ENCODE measurements around the gene DDX56.

The DDX56 gene

DNA sequence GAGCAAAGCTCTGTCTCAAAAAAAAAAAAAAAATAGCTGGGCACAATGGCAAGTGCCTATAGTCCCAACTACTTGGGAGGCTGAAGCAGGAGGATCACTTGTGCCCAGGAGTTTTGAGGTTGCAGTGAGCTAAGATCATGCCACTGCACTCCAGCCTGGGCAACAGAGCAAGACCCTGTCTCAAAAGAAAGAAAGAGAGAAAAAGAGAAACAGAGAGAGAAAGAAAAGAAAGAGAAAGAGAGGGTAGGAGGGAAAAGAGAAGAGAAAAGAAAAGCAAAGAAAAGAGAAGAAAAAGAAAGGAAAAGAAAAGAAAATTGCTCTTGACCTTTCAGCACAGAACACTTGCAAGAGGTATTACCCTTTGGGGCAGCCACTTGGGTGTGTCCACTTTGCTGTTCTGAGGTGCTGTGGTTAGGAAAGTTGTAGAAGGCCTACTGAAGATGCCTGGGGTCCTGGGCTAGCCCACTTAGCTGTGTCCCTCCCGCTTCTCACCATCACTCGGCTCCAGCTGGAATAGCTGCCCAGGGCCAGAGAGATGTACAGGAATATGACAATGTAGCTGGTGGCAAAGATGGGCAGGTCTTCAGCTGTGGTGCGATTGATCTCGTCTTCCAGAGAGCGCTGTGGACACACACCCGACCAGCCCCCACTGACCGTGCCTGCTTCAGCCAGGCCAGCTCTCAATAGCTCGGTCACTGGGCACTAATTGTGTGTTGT lies 38.2 kb downstream of the DDX56 start:
- peak; percentile 21 for DNase-seq (ENCODE audit: low spot score)

DNA sequence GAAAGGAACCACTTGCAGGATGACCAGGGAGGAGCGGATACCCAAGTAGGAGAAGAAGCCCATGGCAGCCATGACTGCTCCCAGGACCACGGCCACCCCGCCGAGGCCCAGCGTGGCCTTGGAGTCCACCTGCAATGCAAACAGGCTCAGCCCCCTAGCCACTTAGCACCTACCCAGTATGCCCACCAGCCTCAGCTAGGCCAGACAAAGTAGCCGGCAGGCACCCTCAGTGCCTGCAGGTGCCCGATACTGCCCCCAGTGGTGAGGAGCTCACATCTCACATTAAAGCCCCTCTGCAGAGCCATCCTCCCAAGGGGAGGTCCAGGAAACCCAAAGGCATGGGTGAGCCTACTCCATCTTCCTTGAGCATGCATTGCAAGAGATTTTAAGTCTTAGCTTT lies 39.2 kb downstream of the DDX56 start:
- DNase-seq (ENCODE audit: low spot score), result peak; percentile 86

DNA sequence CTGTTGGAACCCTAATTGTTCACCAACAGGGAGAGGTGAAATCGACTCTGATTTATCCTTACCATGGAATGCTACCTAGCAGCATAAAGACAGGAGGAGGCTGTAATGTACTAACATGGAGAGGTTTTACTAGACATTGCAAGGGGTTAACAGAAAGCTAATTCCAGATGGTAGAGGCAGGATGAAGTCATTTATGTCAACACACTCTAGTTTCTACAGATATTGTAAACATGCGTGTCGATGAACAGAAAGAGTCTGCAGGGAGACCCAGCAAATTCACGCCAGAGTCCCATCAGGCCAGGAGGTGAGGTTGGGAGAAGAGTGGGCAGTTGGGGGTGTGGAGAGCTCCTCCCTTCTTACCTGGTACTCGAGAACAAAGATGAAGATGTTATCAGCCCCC lies 39.6 kb downstream of the DDX56 start:
- DNase-seq (ENCODE audit: low spot score), result no peak

DNA sequence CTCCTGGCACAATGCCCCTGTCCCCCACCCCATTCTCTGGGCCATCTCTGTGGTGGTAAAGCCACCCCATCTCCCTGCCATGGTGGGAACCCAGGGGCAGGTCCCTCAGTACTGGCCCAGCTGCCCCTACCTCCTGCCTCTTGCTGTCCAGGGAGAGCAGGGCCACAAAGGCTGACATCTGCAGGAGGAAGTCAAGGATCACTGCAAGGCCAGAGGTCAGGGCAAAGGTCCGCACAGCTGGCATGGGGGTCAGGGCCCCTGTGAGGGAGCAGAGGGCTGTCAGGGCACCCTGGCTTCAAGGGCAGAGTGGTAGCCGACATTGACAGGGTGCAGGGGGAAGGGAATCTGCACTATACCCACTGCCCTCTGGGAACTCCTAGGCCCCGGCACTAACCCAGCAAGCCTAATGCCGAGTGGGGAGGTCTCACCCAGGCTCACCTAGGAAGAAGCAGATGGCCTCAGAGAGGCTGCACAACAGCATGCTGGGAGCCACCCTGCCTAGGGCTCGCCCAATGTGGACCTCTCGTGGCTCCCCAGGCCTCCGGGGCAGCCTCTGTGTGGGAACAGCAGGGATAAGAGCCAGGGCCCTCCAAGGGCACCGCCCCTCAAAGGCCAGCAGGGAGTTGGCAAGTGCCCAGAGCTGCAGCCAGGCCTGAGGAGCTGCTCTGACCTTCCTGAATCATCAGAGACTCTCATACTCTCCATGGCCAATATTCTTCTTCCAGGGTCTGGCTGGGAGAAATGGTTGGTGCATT lies 40.2 kb downstream of the DDX56 start:
- peak; percentile 30 for DNase-seq (ENCODE audit: low spot score)

DNA sequence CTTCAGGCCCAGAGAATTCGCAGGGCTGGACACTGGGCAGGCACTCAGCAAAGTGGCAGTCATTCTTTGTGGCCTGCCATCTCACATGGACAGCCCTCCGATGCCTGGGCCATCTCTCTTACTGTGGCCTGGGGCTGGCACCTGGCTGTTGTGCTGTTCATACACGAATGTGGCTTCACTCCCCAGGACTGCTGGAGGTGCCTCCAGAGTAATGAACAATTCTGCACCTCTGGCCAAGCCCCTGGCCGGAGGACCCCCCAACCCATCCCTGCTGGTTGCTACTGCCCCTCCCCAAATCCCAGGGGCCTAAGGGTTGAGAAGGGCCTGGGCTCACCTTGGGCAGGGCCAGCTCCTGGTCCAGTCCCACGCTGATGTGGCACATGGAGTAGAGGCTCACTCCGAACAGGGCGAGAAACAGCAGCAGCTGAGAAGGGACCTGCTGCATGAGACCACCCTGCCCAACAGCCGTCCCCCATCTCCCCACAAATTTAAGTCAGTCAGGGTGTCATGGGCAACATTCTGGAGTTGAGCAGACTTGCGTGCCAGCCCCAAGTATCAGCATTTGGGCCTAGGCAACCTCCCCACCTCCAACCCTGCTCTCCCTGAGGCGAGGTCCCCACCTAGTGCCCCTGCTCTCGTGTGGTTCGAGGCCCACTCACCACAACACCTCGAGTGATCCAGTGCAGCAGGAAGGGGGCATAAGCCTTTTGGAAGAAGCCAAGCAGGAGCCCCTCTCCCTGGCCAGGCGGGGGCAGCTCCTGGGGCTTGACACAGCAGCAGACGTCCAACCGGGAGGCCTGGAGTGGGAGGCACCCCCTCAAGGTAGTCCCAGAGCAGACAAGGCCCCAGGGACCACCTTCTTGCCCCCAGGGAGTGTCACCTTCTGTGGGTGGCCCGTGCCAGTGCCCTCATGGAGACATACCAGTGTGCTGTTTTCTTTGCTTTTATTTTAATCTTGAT lies 42.0 kb downstream of the DDX56 start:
- peak; percentile 24 for DNase-seq (ENCODE audit: low spot score)

DNA sequence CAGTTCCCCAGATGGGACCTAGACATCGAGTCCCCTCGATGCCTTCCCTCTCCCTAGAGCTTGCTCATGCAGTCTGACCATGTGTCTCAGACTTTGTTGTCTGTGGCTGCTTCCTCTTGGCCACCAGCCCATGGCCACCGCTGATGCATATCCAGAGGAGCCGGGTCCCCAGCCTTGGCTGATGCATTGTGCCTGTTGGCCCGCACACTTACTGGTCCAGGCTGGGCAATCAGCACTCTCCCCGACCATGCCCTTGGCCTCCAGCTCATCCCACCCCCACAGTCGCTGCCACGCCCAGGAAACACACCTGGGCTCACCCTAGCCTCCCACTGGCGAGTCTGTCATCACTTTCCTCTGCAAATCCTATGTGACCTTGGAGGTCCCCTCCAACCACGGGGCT lies 42.7 kb downstream of the DDX56 start:
- peak; percentile 18 for DNase-seq (ENCODE audit: low spot score)

DNA sequence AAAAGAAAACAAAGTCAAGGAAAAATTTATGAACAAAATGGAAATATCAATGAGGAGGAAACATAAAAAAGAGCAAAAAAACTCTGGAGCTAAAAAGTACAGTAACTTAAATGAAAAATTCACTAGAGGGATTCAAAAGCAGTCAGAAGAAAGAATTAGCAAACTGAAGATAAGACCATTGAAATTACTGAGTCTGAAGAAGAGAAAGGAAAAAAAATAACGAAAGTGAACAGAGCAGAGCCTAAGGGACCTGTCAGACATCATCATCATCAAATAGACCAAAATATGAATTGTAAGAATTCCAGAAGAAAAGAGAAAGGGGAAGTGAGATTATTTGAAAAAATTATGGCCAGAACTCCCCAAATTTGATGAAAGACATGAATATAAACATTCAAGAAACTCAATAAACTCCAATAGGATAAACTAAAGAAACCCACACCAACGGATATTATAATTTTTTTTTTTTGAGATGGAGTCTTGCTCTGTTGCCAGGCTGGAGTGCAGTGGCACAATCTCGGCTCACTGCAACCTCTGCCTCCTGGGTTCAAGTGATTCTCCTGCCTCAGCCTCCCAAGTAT lies 48.8 kb downstream of the DDX56 start:
- no peak for DNase-seq (ENCODE audit: low spot score)

DNA sequence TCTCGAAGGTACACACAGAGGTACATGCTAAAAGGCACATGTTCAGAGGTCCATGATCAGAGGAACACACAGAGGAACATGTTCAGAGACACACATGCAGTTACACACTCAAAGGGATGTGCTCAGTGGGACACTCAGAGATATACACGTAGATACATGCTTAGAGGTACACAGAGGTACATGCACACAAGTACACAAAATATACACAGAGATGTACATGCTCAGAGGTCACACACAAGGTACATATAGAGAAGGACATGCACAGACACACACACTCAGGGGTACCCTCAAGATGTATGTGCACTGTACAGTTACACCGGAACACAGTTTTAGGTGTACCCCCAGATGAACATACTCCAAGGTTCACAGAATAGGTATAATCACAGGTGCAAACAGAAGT lies 51.4 kb downstream of the DDX56 start:
- no peak for DNase-seq (ENCODE audit: low spot score)

DNA sequence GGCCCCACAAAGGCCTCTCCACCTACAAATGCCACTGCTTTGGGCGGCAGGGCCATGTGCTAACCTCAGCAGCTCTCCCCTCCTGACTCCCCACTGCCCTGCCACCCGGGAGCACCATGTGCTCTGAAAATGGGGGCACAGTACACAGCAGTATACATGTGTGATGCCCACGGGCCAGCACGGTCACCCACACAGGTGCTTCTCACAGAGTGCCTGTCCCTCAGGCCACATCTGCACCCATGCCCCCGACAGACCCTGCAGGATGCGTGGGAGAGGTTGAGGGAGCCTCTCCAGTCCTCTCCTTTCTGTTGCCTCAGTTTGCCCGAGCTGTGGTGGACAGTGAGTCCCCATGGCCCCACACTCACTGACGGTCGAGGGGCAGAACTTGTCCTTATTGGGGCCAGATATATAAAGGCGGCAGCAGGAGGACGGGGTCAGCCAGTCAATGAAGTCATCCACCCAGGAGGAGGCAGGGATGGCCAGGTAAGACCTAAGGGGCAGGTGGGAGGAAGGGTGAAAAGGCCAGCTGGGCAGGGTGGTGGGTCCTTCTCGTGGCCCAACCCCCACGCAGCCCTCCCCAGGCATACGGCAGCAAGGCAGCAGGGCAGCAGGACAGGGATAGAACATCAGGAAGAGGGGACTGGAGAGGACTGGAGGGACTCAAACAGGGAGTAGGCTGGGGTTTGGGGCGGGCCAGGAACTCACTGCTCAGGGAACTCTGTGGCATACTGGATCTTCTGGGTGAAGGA lies 52.2 kb downstream of the DDX56 start:
- DNase-seq (ENCODE audit: low spot score), result no peak

DNA sequence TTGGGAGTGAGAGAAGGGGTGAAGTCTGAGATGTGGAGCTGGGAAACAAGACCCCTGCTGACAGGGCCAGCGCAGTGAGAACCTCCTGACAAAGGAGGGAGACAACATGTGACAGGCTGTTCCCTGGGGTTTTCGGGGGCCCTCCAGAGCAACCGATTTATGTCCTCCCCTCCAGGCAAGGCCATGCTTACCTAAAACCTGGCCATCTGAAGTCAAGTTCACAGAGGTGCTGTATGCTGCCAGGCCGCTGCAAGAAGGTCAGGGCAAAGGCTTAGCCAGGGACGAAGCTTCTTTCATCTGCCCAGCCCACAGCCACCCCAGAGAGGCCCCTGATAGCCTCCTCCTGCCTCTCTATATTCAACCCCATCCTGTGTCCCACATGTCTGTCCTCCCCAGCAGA lies 53.1 kb downstream of the DDX56 start:
- DNase-seq (ENCODE audit: low spot score), result no peak

DNA sequence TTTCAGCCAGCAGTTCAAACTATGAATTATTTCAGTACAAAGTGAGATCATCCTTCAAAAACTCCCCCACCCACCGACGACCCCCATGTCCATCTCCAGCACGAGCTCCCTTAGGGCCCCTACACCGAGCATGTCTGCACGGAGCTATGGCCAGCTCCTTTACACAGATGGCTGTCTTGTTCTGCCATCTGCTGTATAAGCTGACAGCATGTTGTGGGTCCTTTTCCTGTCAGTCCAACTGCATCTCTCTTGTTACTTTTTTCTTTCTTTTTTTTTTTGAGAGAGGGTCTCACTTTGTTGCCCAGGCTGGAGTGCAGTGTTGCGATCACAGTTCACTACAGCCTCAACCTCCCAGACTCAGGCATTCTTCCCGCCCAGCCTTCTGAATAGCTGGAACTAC lies 54.2 kb downstream of the DDX56 start:
- peak; percentile 28 for DNase-seq (ENCODE audit: low spot score)

DNA sequence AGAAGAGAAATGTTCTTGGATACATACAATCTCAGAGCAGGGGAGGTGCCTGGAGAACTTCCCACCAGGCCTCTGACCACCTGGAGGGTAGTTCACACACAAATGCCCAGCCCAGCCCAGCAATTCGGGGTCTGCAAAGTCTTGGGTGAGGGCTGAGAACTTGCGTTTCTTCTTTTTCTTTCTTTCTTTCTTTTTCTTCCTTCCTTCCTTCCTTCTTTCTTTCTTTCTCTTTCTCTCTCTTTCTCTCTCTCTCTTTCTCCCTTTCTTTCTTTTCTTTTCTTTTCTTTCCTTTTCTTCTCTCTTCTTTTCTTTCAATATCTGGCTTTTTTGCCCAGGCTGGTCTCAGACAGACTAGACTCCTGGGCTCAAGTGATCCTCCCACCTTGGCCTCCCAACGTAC lies 54.9 kb downstream of the DDX56 start:
- no peak for DNase-seq (ENCODE audit: low spot score)

DNA sequence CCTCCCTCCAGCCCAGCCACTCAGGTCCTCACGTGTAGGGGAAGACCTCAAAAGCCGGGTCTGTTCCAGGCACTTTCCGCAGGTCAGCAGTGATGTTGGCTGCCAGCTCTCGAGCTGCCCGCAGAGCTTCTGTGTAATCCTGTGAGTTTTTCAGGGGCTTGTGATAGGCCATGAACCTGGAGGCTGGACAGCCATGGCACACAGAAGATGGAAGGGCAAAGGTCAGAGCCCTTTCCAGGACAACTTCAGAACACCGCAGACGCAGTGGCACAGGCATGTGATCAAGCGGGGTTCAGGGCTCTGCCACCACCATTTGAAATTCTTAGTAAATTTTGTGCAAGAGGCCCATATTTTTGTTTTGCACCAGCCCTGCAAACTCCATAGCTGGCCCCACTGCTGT lies 56.5 kb downstream of the DDX56 start:
- no peak for DNase-seq (ENCODE audit: low spot score)

Data from D341Med (cell line).